GM06990 (cell line): ENCODE measurements around the gene PKP3.

Experiments
- DNase-seq: peaks from one replicate; pipeline ENCODE4 v3.0.0-alpha.2; 2011; ENCODE audit not compliant: insufficient read length; ENCODE audit errors: extremely low read depth
- H3K27me3 ChIP-seq: replicated peaks from 2 replicates; pipeline ENCODE4 v1.6.0; 2011; ENCODE audit warnings: low read length; ENCODE audit not compliant: control insufficient read depth, insufficient read depth
- H3K36me3 ChIP-seq: 2 replicates; pipeline ENCODE4 v1.5.1; 2011; ENCODE audit warnings: low read length; ENCODE audit not compliant: control insufficient read depth, insufficient read depth
- H3K4me3 ChIP-seq: replicated peaks from 2 replicates; pipeline ENCODE4 v1.5.1; 2011; ENCODE audit warnings: low read depth, mild to moderate bottlenecking, control low read depth, low read length
- TF ChIP-seq, protein P1 (sequence below): IDR thresholded peaks from 2 replicates; pipeline ENCODE4 v1.5.1; 2011; ENCODE audit warnings: low read length, control low read depth, mild to moderate bottlenecking, inconsistent platforms; ENCODE audit not compliant: insufficient read depth, poor library complexity, severe bottlenecking

The PKP3 gene

DNA sequence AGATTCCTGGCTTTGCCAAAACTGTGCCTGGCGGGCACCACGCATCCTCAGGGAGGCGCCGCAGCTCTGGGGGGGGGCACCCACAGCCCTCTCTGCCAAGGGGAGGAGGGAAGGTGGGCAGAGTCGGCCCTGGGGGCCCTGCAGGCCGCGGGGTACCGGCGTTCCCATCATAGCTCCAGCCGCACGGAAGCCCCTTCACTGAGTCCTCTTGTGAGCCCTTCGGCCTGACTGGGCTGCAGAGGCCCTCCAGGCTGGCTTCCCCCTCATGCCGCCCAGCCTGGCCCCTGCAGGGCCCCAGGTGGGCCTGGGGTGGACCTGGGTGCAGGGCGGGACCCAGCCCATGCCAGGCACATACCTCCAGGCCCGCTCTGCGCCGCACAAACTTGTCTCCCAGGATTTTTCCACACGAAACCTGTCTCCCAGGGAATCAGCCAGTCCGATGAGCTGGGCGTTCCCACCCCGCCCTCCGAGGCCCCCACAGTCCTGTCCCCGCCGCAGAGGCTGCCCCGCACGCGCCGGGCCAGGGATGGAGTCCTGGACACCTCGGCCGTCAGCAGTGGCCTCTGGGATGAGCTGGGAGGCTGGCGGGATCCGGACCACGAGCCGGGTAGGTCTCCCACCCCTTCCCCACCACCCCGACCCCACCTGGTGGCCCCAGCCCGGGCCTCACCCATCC lies 1.8 kb upstream of the PKP3 start:
- H3K36me3 ChIP-seq: no peaks in the 10 kb centered on the region
- TF ChIP-seq, protein P1, sequence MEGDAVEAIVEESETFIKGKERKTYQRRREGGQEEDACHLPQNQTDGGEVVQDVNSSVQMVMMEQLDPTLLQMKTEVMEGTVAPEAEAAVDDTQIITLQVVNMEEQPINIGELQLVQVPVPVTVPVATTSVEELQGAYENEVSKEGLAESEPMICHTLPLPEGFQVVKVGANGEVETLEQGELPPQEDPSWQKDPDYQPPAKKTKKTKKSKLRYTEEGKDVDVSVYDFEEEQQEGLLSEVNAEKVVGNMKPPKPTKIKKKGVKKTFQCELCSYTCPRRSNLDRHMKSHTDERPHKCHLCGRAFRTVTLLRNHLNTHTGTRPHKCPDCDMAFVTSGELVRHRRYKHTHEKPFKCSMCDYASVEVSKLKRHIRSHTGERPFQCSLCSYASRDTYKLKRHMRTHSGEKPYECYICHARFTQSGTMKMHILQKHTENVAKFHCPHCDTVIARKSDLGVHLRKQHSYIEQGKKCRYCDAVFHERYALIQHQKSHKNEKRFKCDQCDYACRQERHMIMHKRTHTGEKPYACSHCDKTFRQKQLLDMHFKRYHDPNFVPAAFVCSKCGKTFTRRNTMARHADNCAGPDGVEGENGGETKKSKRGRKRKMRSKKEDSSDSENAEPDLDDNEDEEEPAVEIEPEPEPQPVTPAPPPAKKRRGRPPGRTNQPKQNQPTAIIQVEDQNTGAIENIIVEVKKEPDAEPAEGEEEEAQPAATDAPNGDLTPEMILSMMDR: no peak
- no peaks in the 10 kb centered on the region for H3K27me3 ChIP-seq
- DNase-seq: no peak
- no peak overlapping the region for H3K4me3 ChIP-seq

DNA sequence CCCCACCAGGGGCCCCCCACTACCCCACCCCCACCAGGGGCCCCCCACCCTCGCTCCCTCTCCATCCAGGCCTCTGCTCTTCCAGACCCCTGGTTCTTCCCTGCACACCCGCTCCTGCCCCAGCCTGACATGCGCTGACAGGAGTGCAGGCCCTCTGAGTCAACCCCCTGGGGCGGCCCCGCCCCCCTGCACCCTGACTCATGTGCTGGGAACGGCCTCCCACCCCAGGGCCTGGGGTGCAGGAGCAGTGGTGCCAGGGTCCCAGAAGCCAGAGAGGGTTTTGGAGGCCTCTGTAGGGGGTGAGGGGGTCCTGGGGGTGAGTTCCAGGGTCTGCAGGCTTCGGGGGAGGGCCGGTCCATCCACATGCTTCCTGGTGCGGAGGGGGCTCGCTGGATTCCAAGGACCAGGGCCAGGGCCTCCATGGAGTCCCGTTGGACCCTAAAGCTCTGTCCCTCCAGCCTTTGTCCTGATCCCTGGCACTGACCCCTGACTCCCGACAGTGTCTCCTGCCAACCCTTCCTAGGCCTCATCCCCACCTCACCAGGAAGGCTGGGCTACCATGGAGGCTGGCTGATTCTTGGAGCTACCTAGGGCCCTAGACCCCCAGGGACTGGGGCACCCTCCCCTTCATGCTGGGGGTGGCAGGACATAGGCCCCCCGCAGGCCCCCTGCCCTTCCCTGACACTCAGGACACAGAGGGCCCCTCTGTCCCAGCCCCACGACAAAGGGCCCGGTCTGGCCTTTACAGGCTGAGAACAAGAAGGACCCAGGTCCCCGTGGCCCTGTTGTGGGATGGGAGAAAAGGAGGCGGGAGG lies 583 bp upstream of the PKP3 start:
- Histone ChIP-seq H3K27me3 (no peaks in the 10 kb centered on the region), H3K4me3 (no peak overlapping the region), H3K36me3 (no peaks in the 10 kb centered on the region)
- DNase-seq: no peak
- TF ChIP-seq, protein P1: no peak

DNA sequence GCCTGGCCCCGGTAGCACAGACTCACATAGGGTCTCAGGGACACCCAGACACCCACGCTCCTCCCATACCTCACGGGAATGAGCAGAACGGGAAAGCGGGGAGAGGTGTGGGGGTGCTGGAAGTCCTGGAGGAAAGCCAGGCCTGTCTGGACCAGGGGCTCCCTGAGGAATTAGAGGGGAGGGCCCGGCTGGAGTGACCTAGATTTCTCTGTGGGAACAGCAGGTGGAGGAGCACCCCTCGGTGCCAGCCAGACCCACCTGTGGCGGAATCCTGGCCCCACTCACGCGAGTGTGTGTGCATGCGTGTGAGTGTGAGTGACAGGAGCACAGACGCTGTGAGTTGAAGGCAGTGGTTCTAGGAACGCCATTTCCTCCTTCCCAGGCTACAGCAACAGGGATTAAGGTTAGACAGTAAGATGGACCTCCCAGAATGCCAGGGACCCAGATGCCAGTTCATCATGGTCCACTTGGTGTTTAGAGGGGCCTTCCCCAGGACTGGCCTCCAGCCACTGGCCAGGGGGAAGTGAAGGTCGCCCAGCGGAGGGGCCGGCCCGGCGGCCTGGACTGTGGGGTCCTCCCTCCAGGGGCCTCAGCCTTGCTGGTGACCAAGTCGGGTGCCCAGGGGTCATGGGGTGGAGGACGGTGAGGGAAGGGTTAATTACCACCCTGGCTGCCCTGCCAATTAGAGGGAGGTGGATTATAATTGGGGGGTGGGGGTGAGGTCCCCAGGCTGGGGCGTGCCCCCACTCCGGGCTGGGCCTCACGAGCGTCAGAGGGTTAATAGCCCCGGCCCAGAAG lies 1.0 kb downstream of the PKP3 start:
- DNase-seq: no peak
- H3K36me3 ChIP-seq: no peaks in the 10 kb centered on the region
- TF ChIP-seq, protein P1: no peak
- H3K4me3 ChIP-seq: no peak overlapping the region
- H3K27me3 ChIP-seq: no peaks in the 10 kb centered on the region

DNA sequence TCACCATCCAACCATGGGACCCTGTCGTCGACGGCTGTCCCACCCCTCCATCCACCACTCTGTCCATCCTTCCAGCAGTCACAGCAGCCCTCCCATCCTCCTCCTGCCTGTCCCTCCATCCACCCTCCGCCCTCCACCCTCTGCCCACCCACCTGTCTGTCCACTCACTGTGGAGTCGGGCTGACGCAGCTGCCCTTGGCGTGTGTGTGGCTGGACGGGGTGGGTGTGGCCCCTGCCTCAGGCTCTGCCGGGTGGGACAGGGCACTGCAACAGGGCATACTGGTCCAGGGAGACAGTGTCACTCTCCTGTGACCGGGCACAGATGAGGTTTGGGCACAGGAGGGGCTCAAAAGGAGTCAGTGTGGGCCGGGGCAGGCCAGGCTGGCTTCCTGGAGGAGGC lies 1.9 kb downstream of the PKP3 start:
- H3K4me3 ChIP-seq: no peak overlapping the region
- no peaks in the 10 kb centered on the region for H3K36me3 ChIP-seq
- DNase-seq: no peak
- TF ChIP-seq, protein P1: no peak
- no peaks in the 10 kb centered on the region for H3K27me3 ChIP-seq

- Histone ChIP-seq H3K4me3 (peak overlapping the region; percentile 14), H3K27me3 (no peaks in the 10 kb centered on the region), H3K36me3 (no peaks in the 10 kb centered on the region)
- no peak for DNase-seq
- TF ChIP-seq, protein P1: peak; percentile 24
Observed at GRCh38 chr11:396511-396947, 2.5 kb downstream of the PKP3 start.
